Kidney glomerular epithelial cell (primary cell): Measurements from ENCODE around the gene TNNI2.
"Not testable (repeated sequence)": the region's sequence is repeated elsewhere in the genome, so short reads cannot be mapped to it uniquely, and the experiment has no call there.

ENCODE experiments used
- DNase-seq: peaks from one replicate; lab custom pipeline; 2025; lab: John Stamatoyannopoulos, UW

The TNNI2 gene

DNA sequence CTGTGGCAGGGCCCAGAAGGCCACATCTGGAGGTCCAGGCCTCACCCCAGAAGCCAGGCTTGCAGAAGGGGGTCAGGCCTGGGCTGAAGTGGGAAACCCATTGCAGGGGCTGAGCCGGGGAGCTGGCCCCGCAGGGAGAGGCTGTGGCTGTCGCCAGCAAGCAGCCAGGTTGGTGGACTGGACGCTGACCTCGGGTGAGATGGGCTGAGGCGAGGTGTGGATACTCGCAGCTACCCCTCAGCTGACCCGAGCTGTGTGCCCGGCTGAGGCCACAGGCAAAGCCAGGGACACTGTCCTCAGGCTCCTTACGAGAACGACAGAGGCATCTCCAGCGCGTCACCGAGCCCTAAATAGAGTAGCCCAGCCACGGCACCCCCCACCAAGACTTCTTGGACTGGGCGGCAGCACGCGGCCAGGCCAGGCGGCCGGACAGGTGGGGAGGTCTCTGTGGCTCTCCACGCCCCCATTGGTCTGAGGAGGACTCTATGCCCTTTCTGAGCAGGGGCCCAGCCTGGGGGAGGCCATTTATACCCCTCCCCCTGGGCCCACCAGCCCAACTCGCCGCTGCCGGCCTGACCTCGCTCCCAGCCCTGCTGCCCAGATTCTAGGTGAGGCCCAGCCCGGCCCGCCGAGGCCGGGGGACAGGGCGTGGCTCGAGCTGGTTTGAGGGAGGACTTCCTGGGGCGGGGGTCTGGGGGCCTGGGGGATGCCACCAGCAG, at the start of gene TNNI2:
TSS of gene TNNI2 (plus strand) at position 556 of the 719 bp plus-strand sequence. CDS start 716 bp downstream, outside the sequence.
- DNase-seq, result no peak

DNA sequence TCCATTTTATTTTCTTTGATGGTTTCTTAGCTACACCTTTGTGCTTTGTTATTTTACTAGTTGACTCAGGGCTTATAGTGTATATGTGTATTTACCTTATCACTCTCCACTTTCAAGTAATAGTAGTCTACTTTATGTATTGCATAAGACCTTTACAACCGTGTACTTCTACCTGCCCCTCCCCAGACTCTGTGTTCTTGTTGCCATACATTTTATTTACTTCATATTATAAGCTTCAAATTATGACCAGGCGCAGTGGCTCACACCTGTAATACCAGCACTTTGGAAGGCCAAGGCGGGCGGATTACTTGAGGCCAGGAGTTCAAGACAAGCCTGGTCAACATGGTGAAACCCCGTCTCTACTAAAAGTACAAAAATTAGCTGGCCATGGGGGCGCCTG, 46.9 kb upstream of the TNNI2 start:
- DNase-seq, result no peak

DNA sequence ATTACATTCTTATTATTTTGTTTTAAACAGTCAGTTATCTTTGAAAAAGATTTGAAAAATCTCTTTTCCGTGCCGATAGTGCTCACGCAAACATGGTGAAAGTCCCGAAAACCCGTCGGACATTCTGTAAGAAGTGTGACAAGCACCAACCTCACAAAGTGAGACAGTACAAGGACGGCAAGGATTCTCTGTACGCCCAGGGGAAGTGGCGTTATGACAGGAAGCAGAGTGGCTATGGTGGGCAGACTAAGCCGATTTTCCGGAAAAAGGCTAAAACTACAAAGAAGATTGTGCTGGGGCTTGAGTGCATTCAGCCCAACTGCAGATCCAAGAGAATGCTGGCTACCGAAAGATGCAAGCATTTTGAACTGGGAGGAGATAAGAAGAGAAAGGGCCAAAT, 46.3 kb upstream of the TNNI2 start:
- DNase-seq, result no peak

DNA sequence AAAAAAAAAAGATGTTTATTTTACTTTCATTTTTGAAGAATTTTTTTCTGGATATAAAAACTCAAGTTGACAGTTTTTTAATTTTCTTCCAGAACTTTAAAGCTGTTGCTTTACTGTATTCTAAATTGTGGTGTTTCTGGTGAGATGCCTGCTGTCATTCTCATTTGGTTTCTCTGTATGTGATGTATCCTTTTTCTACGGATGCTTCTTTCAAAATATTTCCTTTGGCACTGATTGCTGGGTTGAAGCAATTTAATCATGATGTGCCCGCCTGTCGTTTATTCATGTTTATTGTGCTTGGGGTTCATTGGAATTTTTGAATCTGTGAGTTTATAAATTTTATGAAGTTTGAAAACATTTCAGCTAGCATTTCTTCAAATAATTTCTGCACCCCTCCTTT, 45.7 kb upstream of the TNNI2 start:
- no peak for DNase-seq

DNA sequence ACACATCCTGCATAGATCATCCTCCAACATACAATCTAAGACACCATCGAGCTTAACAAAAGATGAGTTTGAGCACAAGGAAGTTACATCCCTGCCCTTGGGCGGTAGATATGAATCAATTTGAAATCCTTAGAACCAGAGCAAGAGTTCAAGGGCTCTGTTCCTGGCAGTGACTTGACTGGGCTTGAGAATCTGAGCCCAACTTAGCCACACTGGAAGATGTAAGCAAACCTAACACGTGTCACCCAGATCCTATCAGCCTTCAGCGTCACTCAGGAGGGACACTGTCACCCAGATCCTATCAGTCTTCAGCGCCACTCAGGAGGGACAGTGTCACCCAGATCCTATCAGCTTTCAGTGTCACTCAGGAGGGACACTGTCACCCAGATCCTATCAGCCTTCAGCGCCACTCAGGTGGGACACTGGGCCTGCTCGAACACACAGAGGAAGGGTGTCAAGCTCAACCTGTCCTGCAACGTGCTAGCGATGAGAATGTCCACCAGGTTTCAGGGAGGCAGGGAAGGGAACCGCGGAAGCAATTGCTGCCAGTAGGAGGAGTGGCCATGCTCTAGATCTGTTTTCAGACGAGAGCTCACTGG, 42.3 kb upstream of the TNNI2 start:
- DNase-seq, result no peak

GRCh38 chr11:1797391-1798125, 41.2 kb upstream of the TNNI2 start:
- no peak for DNase-seq

DNA sequence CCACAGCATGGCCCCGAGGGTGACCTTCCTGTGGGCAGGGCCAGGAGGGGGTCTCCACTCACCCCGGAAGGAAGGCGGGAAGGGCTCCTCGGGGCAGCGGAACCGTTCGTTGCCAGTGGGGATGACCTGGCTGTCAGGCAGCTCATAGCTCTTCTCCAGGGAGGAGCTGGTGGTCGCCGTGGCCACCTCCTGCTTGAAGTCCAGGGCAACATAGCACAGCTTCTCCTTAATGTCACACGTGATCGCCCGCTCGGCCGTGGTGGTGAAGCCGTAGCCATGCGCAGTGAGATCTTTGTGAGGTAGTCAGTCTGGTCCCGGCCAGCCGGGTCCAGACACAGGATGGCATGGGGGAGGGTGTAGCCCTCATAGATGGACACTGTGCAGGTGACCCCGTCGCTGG, 35.5 kb upstream of the TNNI2 start:
- DNase-seq, result no peak

- DNase-seq, result not testable (repeated sequence)
These were observed 34.8 kb upstream of the TNNI2 start for GRCh38 chr11:1803835-1804519.

- no peak for DNase-seq
These were observed 33.3 kb upstream of the TNNI2 start for GRCh38 chr11:1805525-1805924.

GRCh38 chr11:1807264-1807995, 31.4 kb upstream of the TNNI2 start:
- no peak for DNase-seq

GRCh38 chr11:1810761-1811160, 28.0 kb upstream of the TNNI2 start:
- no peak for DNase-seq

GRCh38 chr11:1812274-1812673, 26.5 kb upstream of the TNNI2 start:
- no peak for DNase-seq

- DNase-seq, result no peak
These were observed 26.0 kb upstream of the TNNI2 start for GRCh38 chr11:1812801-1813200.

DNA sequence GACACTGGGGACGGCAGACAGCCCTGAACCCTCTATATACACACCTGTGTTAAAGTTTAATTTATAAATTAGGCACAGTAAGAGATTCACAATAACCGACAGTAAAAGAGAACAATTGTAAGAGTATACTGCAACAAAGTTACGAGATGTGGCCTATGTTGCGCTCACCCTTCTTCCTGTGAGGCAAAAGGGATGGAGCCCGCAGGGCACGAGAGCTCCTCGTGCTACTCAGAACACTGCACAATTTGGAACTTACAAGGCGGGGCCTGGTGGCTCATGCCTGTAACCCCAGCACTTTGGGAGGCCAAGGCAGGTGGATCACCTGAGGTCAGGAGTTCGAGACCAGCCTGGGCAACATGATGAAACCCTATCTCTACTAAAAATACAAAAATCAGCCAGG, 25.4 kb upstream of the TNNI2 start:
- not testable (repeated sequence) for DNase-seq

GRCh38 chr11:1814691-1815090, 24.1 kb upstream of the TNNI2 start:
- DNase-seq, result no peak

- DNase-seq, result no peak
These were observed 23.5 kb upstream of the TNNI2 start for GRCh38 chr11:1815311-1815710.

GRCh38 chr11:1815751-1816150, 23.0 kb upstream of the TNNI2 start:
- no peak for DNase-seq

DNA sequence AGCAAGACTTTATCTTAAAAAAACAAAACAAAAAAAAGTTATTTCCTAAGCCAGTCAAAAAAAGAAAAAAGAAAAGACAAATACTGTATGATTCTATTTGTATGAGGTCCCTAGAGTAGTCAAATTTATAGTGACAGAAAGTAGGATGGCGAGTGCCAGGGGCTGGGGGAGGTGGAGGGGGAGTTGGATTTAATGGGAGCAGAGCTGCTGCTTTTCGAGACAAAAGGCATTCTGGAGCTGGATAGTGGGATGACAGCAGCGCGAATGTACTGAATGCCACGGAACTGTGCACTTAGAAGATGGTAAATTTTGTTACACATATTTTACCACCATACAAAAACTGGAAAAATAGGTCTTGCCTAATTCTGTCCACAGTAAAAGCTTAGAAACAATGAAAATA, 21.8 kb upstream of the TNNI2 start:
- no peak for DNase-seq

GRCh38 chr11:1817511-1817910, 21.3 kb upstream of the TNNI2 start:
- DNase-seq, result no peak

DNA sequence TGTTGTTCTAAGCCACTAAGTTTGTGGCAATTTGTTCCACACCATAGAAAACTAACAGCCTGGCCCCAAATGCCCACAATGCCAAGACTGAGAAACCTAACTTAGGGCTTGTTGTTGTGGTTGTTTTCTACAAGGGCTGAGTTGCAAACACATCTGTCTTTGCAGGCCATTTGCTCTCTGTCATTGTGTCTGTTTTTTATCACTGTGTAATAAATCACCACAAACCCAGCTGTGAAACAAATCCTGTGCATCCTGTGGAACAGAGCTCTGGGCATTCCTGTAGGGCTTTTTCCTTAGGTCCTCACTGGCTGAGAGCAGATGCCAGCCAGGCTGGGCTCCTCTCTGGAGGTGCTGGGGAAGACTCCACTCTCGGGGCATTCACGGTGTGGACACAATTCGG, 19.7 kb upstream of the TNNI2 start:
- DNase-seq, result no peak

DNA sequence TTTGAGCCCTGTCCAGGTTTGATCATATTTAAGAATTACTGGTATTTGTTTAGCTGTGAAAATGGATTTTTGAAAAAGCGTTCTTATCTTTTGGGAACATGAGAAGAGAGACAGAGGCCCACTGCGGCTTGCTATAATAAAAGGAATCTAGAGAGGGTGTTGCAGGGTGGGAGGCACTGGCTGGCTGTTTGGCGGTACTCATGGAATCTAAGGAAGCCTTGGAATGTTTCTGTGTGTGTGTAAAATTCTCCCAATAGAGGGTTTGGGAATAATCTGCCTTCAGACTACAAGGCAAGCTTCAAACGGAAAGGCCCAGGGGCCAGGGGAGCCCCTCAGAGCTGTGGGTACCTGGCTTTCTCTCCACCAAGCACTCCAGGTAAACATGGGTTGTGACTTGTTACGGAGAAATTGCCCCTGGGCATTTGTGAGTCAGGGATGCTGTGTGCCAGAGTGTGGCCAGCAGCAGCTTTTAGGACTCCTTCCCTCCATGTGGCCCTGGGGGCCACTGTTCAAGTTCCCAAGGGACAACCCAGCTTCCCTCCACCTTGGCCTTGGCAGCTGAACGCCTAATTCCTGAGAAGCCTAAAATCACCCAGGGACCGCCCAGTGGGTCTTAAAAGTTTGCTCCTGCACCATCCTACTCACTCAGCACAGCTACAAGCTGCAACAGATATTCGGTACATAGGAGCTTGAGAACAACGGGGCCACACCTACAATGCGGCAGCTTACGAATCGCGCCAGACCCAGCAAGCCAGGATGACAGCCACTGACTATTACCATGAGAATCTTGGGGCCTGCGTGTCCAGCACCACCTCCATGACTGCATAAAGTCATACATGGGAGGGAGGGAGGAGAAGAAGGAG, 18.1 kb upstream of the TNNI2 start:
- DNase-seq, result no peak
